ENCODE data around the gene MAP3K19.

MAP3K19 gene

GRCh38 chr2:134919341-134920210, 127.7 kb downstream of the MAP3K19 start:
- peak; percentile 0 for DNase-seq

- DNase-seq = peak; percentile 80
These were observed 128.5 kb downstream of the MAP3K19 start, which contains the start of gene CCNT2 for GRCh38 chr2:134918526-134919340. TSS of gene CCNT2 (plus strand) at chr2:134918822. CDS start at chr2:134918855, 33 bp downstream.

GRCh38 chr2:134917888-134918525, 129.2 kb downstream of the MAP3K19 start:
- DNase-seq = peak; percentile 77

GRCh38 chr2:134917360-134917865, 129.8 kb downstream of the MAP3K19 start:
- DNase-seq = no peak
